Liver (tissue), 9 donors: ENCODE results near the gene UCP2. TPM values are rescaled to one million over a fixed set of nuclear protein-coding genes. Genes with fewer than 3 reads are reported as not detected.

Experiments used
- DNase-seq: peaks from one replicate; pipeline ENCODE4 v3.0.0-alpha.2; 2017; ENCODE audit warnings: low spot score
- H3K27ac ChIP-seq, 2 donors: one replicate each; pipeline ENCODE4 v1.7.0; 2013; ENCODE audit warnings: inconsistent platforms in 2 of 2, low read length in 2 of 2, control low read depth in 1 of 2, low read depth in 1 of 2, mild to moderate bottlenecking in 1 of 2
- H3K27me3 ChIP-seq, 4 donors: one replicate each; pipeline versions ENCODE4 v1.6.1 to v1.7.0; 2013; ENCODE audit warnings: low read length in 3 of 4, inconsistent platforms in 1 of 4, mild to moderate bottlenecking in 1 of 4, moderate library complexity in 1 of 4; ENCODE audit not compliant: control insufficient read depth in 4 of 4, insufficient read depth in 4 of 4
- H3K36me3 ChIP-seq, 4 donors: one replicate each; pipeline versions ENCODE4 v1.6.1 to v1.7.0; 2013; ENCODE audit warnings: low read length in 3 of 4, mild to moderate bottlenecking in 3 of 4, low read depth in 1 of 4, moderate library complexity in 1 of 4; ENCODE audit not compliant: control insufficient read depth in 4 of 4, insufficient read depth in 3 of 4
- H3K4me1 ChIP-seq, 4 donors: one replicate each; pipeline versions ENCODE4 v1.6.1 to v1.7.0; 2013; ENCODE audit warnings: low read length in 3 of 4, mild to moderate bottlenecking in 3 of 4, moderate library complexity in 1 of 4; ENCODE audit not compliant: control insufficient read depth in 4 of 4, insufficient read depth in 4 of 4
- H3K4me3 ChIP-seq, 3 donors: one replicate each; pipeline versions ENCODE4 v1.6.1 to v1.7.0; 2013; ENCODE audit warnings: low read length in 3 of 3, control low read depth in 1 of 3, low read depth in 1 of 3, mild to moderate bottlenecking in 1 of 3
- H3K9ac ChIP-seq, 2 donors: one replicate each; pipeline ENCODE4 v1.7.0; 2013; ENCODE audit warnings: low read length in 2 of 2, mild to moderate bottlenecking in 2 of 2, moderate library complexity in 2 of 2, control low read depth in 1 of 2, low read depth in 1 of 2
- H3K9me3 ChIP-seq, 4 donors: one replicate each; pipeline versions ENCODE4 v1.6.1 to v1.7.0; 2013; ENCODE audit warnings: low read length in 3 of 4; ENCODE audit not compliant: control insufficient read depth in 4 of 4
- ATF3 ChIP-seq: IDR thresholded peaks from 2 replicates; pipeline ENCODE4 v1.6.1; 2016; ENCODE audit warnings: antibody characterized with exemption
- CTCF ChIP-seq: fragments of 150-350 bp; IDR thresholded peaks from 2 replicates; pipeline ENCODE4 v1.5.1; 2017; ENCODE audit warnings: improper control_type of control experiment, low read depth, low read length; ENCODE audit not compliant: missing input control
- FOXA1 ChIP-seq: IDR thresholded peaks from 2 replicates; pipeline ENCODE4 v1.6.1; 2016; ENCODE audit warnings: antibody characterized with exemption
- FOXA2 ChIP-seq: IDR thresholded peaks from 2 replicates; pipeline ENCODE4 v1.6.1; 2016; ENCODE audit warnings: antibody characterized with exemption
- GABPA ChIP-seq, 2 donors: IDR thresholded peaks in 1 of 2; conservative IDR thresholded peaks in 1 of 2; 2 replicates each; pipeline ENCODE4 v1.6.1; 2016; ENCODE audit warnings: antibody characterized with exemption in 2 of 2, mild to moderate bottlenecking in 1 of 2, moderate library complexity in 1 of 2
- HNF4A ChIP-seq, 2 donors: conservative IDR thresholded peaks; 2 replicates each; pipeline ENCODE4 v1.6.1; 2016; ENCODE audit warnings: antibody characterized with exemption in 2 of 2, mild to moderate bottlenecking in 2 of 2
- HNF4G ChIP-seq: IDR thresholded peaks from 2 replicates; pipeline ENCODE4 v1.6.1; 2016; ENCODE audit warnings: antibody characterized with exemption
- JUND ChIP-seq, 2 donors: IDR thresholded peaks; 2 replicates each; pipeline ENCODE4 v1.6.1; 2016; ENCODE audit warnings: antibody characterized with exemption in 2 of 2
- MAX ChIP-seq: IDR thresholded peaks from 2 replicates; pipeline ENCODE4 v1.6.1; 2016; ENCODE audit warnings: antibody characterized with exemption
- NR2F2 ChIP-seq: IDR thresholded peaks from 2 replicates; pipeline ENCODE4 v1.6.1; 2016; ENCODE audit warnings: antibody characterized with exemption
- RAD21 ChIP-seq, 2 donors: IDR thresholded peaks; 2 replicates each; pipeline ENCODE4 v1.6.1; 2016; ENCODE audit warnings: antibody characterized with exemption in 2 of 2, mild to moderate bottlenecking in 2 of 2
- REST ChIP-seq: IDR thresholded peaks from 2 replicates; pipeline ENCODE4 v1.6.1; 2016; ENCODE audit warnings: antibody characterized with exemption, mild to moderate bottlenecking
- SP1 ChIP-seq: IDR thresholded peaks from 2 replicates; pipeline ENCODE4 v1.6.1; 2018; ENCODE audit warnings: antibody characterized with exemption, mild to moderate bottlenecking
- TAF1 ChIP-seq: conservative IDR thresholded peaks from 2 replicates; pipeline ENCODE4 v1.6.1; 2016; ENCODE audit warnings: antibody characterized with exemption, mild to moderate bottlenecking
- YY1 ChIP-seq: IDR thresholded peaks from 2 replicates; pipeline ENCODE4 v1.6.1; 2016; ENCODE audit warnings: antibody characterized with exemption, mild to moderate bottlenecking
- ZBTB33 ChIP-seq: IDR thresholded peaks from 2 replicates; pipeline ENCODE4 v1.6.1; 2016; ENCODE audit warnings: antibody characterized with exemption
- WGBS: extraction: QIAGEN DNeasy Blood & Tissue Kit; methylation state at CpG from one replicate; pipeline ENCODE4 v1.1.7; 2013; 5-methylcytosine and 5-hydroxymethylcytosine counted together
- polyA plus RNA-seq, 2 donors: library from polyadenylated mRNA; stranded (reverse) in 1 of 2; unstranded in 1 of 2; fragments of 200-250 nt in 1 of 2; fragments of >200 nt in 1 of 2; fragmentation: Nextera tagmentation in 1 of 2; extraction: Ambion mirVana in 1 of 2; gene quantifications; one replicate each; pipeline versions ENCODE4 v1.2.1 to v1.2.3, GENCODE V29; 2013 to 2015
- total RNA-seq, 2 donors: library from RNA; depleted of rRNA; stranded (reverse); fragments of >200 nt; gene quantifications; one replicate each; pipeline ENCODE4 v1.2.3, GENCODE V29; 2014
- donor health status: healthy.
- donor health status: healthy.
- donor health status: healthy.
- donor health status: healthy.
- donor health status: healthy.

UCP2 gene
- total and polyA plus RNA-seq, 4 donors: 10.4 to 137 (median 13.6) TPM

GRCh38 chr11:73961321-73961720 is 21.3 kb downstream of the UCP2 start:
- H3K9me3 ChIP-seq: no peaks in the 10 kb centered on the region
- WGBS: 79% methylated on average over 4 of the region's 4 CpGs
- H3K27ac ChIP-seq: no peak overlapping the region
- H3K4me1 ChIP-seq: peaks cover 0 to 6% (median 1%) of the 10 kb centered on the region in 4 donors
- DNase-seq: no peak
- no peaks in the 10 kb centered on the region for H3K27me3 ChIP-seq
- no peak overlapping the region for H3K9ac ChIP-seq
- no peaks in the 10 kb centered on the region for H3K36me3 ChIP-seq
- H3K4me3 ChIP-seq: no peak overlapping the region
- TF ChIP-seq REST (no peak), JUND (IDR thresholded peaks at IDR 0.05) (no peak), SP1 (no peak), YY1 (no peak), RAD21 (IDR thresholded peaks at IDR 0.05) (no peak), TAF1 (no peak), ATF3 (no peak), ZBTB33 (no peak), FOXA1 (no peak), HNF4A (conservative IDR thresholded peaks at IDR 0.05) (no peak), CTCF (no peak), HNF4G (no peak), FOXA2 (no peak), NR2F2 (no peak), GABPA (IDR thresholded peaks at IDR 0.05 in 1 of 2, conservative IDR thresholded peaks at IDR 0.05 in 1 of 2) (no peak), MAX (no peak)

GRCh38 chr11:73958521-73959141 is 24.0 kb downstream of the UCP2 start:
- Histone ChIP-seq H3K27ac (no peak overlapping the region), H3K27me3 (no peaks in the 10 kb centered on the region), H3K4me1 (no peaks in the 10 kb centered on the region), H3K36me3 (no peaks in the 10 kb centered on the region), H3K9me3 (no peaks in the 10 kb centered on the region), H3K4me3 (no peak overlapping the region), H3K9ac (no peak overlapping the region)
- TF ChIP-seq RAD21 (IDR thresholded peaks at IDR 0.05) (no peak), CTCF (no peak), HNF4A (conservative IDR thresholded peaks at IDR 0.05) (no peak), GABPA (IDR thresholded peaks at IDR 0.05 in 1 of 2, conservative IDR thresholded peaks at IDR 0.05 in 1 of 2) (no peak), REST (no peak), FOXA1 (no peak)
- DNase-seq: no peak
- WGBS: 80% methylated on average over 18 of the region's 18 CpGs
